ENCODE data around the gene TARS3.

The TARS3 gene

GRCh38 chr15:101652098-101652785 lies 72.0 kb downstream of the TARS3 start, which contains the start of gene TM2D3:
Gene TM2D3 (minus strand): TSS chr15:101652381. CDS start chr15:101652361, 20 bp downstream.
- DNase-seq (ENCODE audit: extremely low read depth, insufficient read length) = peak; percentile 96
- peaks cover 1% of the 10 kb centered on the region; the same call in 1 of the 2 replicates for H3K36me3 ChIP-seq (ENCODE audit: control insufficient read depth, insufficient read depth, low read length)
- peak; percentile 51 for TF ChIP-seq CTCF (IDR thresholded peaks at IDR 0.05; ENCODE audit: insufficient read depth, low read length, poor library complexity, severe bottlenecking)
- no peaks in the 10 kb centered on the region for H3K27me3 ChIP-seq (replicated peaks; ENCODE audit: control insufficient read depth, insufficient read depth, low read length)
- H3K4me3 ChIP-seq (replicated peaks; ENCODE audit: low read depth, low read length) = peak within 1 kb of the TSS; percentile 79

- no peak for DNase-seq (ENCODE audit: extremely low read depth, insufficient read length)
- no peak for TF ChIP-seq CTCF (IDR thresholded peaks at IDR 0.05; ENCODE audit: insufficient read depth, low read length, poor library complexity, severe bottlenecking)
- Histone ChIP-seq H3K4me3 (replicated peaks; ENCODE audit: low read depth, low read length) (peak overlapping the region; percentile 79), H3K27me3 (replicated peaks; ENCODE audit: control insufficient read depth, insufficient read depth, low read length) (no peaks in the 10 kb centered on the region), H3K36me3 (ENCODE audit: control insufficient read depth, insufficient read depth, low read length) (peaks cover 3% of the 10 kb centered on the region; the same call in 1 of the 2 replicates)
Observed at GRCh38 chr15:101651554-101652097, 72.6 kb downstream of the TARS3 start.

- no peaks in the 10 kb centered on the region for H3K27me3 ChIP-seq (replicated peaks; ENCODE audit: control insufficient read depth, insufficient read depth, low read length)
- DNase-seq (ENCODE audit: extremely low read depth, insufficient read length) = no peak
- peaks cover 7% of the 10 kb centered on the region; the same call in 1 of the 2 replicates for H3K36me3 ChIP-seq (ENCODE audit: control insufficient read depth, insufficient read depth, low read length)
- H3K4me3 ChIP-seq (replicated peaks; ENCODE audit: low read depth, low read length) = no peak overlapping the region
- no peak for TF ChIP-seq CTCF (IDR thresholded peaks at IDR 0.05; ENCODE audit: insufficient read depth, low read length, poor library complexity, severe bottlenecking)
Observed at GRCh38 chr15:101650145-101650544, 74.1 kb downstream of the TARS3 start.

- TF ChIP-seq CTCF (IDR thresholded peaks at IDR 0.05; ENCODE audit: insufficient read depth, low read length, poor library complexity, severe bottlenecking) = no peak
- H3K4me3 ChIP-seq (replicated peaks; ENCODE audit: low read depth, low read length) = no peak overlapping the region
- no peaks in the 10 kb centered on the region for H3K27me3 ChIP-seq (replicated peaks; ENCODE audit: control insufficient read depth, insufficient read depth, low read length)
- no peak for DNase-seq (ENCODE audit: extremely low read depth, insufficient read length)
- H3K36me3 ChIP-seq (ENCODE audit: control insufficient read depth, insufficient read depth, low read length) = peaks cover 10% of the 10 kb centered on the region
Observed at GRCh38 chr15:101648356-101648755, 75.9 kb downstream of the TARS3 start.

GRCh38 chr15:101647251-101647650 lies 77.0 kb downstream of the TARS3 start:
- no peak for TF ChIP-seq CTCF (IDR thresholded peaks at IDR 0.05; ENCODE audit: insufficient read depth, low read length, poor library complexity, severe bottlenecking)
- no peak overlapping the region for H3K4me3 ChIP-seq (replicated peaks; ENCODE audit: low read depth, low read length)
- DNase-seq (ENCODE audit: extremely low read depth, insufficient read length) = no peak
- H3K27me3 ChIP-seq (replicated peaks; ENCODE audit: control insufficient read depth, insufficient read depth, low read length) = no peaks in the 10 kb centered on the region
- peaks cover 13% of the 10 kb centered on the region for H3K36me3 ChIP-seq (ENCODE audit: control insufficient read depth, insufficient read depth, low read length)
